ENCODE data around the gene ZDHHC5. TPM values are rescaled to one million over a fixed set of nuclear protein-coding genes. Genes with fewer than 3 reads are reported as not detected.

The ZDHHC5 gene
- total RNA-seq, 1 experiment from 2014 or later, result 80.6 TPM

GRCh38 chr11:57727185-57727584 lies 59.3 kb downstream of the ZDHHC5 start:
- POLR2A ChIA-PET, result interaction anchor here (0.7 kb wide), 1 partner anchor 19 kb away, joined by 3 read pairs; no protein-coding TSS in a partner anchor
- CTCF ChIA-PET, result interaction anchor here (0.6 kb wide), 1 partner anchor 559 kb away, joined by 3 read pairs; no protein-coding TSS in a partner anchor
- in situ Hi-C loops (cut with HindIII; ENCODE audit: low pct_unique_long_range_greater_than_20kb, low sequenced_read_pairs), result no loop called here

DNA sequence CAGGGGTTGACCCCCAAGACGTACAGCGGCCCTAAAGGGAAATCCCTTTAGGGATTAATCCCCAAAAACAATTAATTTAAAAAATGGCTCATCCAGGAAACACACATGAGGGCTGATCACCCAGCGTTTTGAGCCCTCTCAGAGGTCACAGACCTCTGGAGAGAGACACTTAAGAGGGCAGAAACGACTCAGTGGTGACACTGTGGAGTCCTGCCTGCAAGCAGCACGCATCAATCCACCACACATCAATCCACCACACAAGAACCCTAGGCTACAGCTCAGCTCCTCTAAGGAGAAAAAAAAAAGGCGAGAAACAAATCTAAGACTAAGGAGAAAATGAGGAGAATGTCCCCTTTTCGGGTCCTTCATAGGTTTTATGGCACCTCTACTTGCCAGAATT lies 60.9 kb downstream of the ZDHHC5 start:
- Histone ChIP-seq H3K27ac (ENCODE audit: low read length) (no peak overlapping the region), H3K36me3 (ENCODE audit: control insufficient read depth, insufficient read depth, low read length) (peaks cover 2% of the 10 kb centered on the region; the same call in 1 of the 2 replicates), H3K4me1 (ENCODE audit: control insufficient read depth, insufficient read depth, low read length) (no peaks in the 10 kb centered on the region; the same call in 1 of the 2 replicates), H3K27me3 (ENCODE audit: control insufficient read depth, insufficient read depth, low read length) (no peaks in the 10 kb centered on the region), H3K4me3 (ENCODE audit: low read depth in 2 of 2, low read length in 2 of 2) (no peak overlapping the region), H3K9me3 (ENCODE audit: control insufficient read depth, insufficient read depth, low read depth, low read length) (no peaks in the 10 kb centered on the region)
- TF ChIP-seq TCF7L2 (IDR thresholded peaks at IDR 0.05; ENCODE audit: low read depth, low read length) (no peak), REST (IDR thresholded peaks at IDR 0.05; ENCODE audit: insufficient read depth in 1 of 2, low read depth in 2 of 2, low read length in 1 of 2) (no peak), SIN3A (IDR thresholded peaks at IDR 0.05; ENCODE audit: borderline replicate concordance, insufficient read depth, low read depth, low read length) (no peak)
- TF ChIP-seq, protein P1, sequence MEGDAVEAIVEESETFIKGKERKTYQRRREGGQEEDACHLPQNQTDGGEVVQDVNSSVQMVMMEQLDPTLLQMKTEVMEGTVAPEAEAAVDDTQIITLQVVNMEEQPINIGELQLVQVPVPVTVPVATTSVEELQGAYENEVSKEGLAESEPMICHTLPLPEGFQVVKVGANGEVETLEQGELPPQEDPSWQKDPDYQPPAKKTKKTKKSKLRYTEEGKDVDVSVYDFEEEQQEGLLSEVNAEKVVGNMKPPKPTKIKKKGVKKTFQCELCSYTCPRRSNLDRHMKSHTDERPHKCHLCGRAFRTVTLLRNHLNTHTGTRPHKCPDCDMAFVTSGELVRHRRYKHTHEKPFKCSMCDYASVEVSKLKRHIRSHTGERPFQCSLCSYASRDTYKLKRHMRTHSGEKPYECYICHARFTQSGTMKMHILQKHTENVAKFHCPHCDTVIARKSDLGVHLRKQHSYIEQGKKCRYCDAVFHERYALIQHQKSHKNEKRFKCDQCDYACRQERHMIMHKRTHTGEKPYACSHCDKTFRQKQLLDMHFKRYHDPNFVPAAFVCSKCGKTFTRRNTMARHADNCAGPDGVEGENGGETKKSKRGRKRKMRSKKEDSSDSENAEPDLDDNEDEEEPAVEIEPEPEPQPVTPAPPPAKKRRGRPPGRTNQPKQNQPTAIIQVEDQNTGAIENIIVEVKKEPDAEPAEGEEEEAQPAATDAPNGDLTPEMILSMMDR (IDR thresholded peaks at IDR 0.05), result no peak
- BruUV-seq (replicated peaks), result no TSS peak
- in situ Hi-C loops (cut with HindIII; ENCODE audit: low pct_unique_long_range_greater_than_20kb, low sequenced_read_pairs), result no loop called here
- POLR2A ChIA-PET, result interaction anchor here (0.6 kb wide), 1 partner anchor 72 kb away, joined by 5 read pairs; no protein-coding TSS in a partner anchor
- DNase-seq (ENCODE audit: low read depth, low spot score), result no peak
- intact Hi-C loops (cut with micrococcal nuclease; ENCODE audit: unreplicated experiment), result no loop called here
- CTCF ChIA-PET, result no interaction called here
- no peak for ATAC-seq

More at GRCh38 chr11:57727185-57727584, 59.3 kb downstream of the ZDHHC5 start:
- Histone ChIP-seq H3K4me3 (ENCODE audit: low read depth in 2 of 2, low read length in 2 of 2) (no peak overlapping the region), H3K36me3 (ENCODE audit: control insufficient read depth, insufficient read depth, low read length) (peaks cover under 1% of the 10 kb centered on the region; the same call in 1 of the 2 replicates), H3K27me3 (ENCODE audit: control insufficient read depth, insufficient read depth, low read length) (no peaks in the 10 kb centered on the region), H3K9me3 (ENCODE audit: control insufficient read depth, insufficient read depth, low read depth, low read length) (no peaks in the 10 kb centered on the region), H3K4me1 (ENCODE audit: control insufficient read depth, insufficient read depth, low read length) (no peaks in the 10 kb centered on the region), H3K27ac (ENCODE audit: low read length) (no peak overlapping the region)
- intact Hi-C loops (cut with micrococcal nuclease; ENCODE audit: unreplicated experiment), result no loop called here
- BruUV-seq (replicated peaks), result no TSS peak
- ATAC-seq (no peak), DNase-seq (ENCODE audit: low read depth, low spot score) (no peak)
- no peak for TF ChIP-seq POLR2AphosphoS5 (IDR thresholded peaks at IDR 0.05; ENCODE audit: low read depth, low read length)
- TF ChIP-seq REST (IDR thresholded peaks at IDR 0.05; ENCODE audit: insufficient read depth in 1 of 2, low read depth in 2 of 2, low read length in 1 of 2), result no peak
- TF ChIP-seq TCF7L2 (IDR thresholded peaks at IDR 0.05; ENCODE audit: low read depth, low read length), result no peak
- TF ChIP-seq SIN3A (IDR thresholded peaks at IDR 0.05; ENCODE audit: borderline replicate concordance, insufficient read depth, low read depth, low read length), result no peak
- TF ChIP-seq, protein P1 (IDR thresholded peaks at IDR 0.05), result no peak
